ENCODE data around the gene SDHC.
A peak's percentile ranks its signal among the peaks of the same experiment; 100 is the strongest.
"Not testable (repeated sequence)": the region's sequence is repeated elsewhere in the genome, so short reads cannot be mapped to it uniquely, and the experiment has no call there.

SDHC gene

GRCh38 chr1:161311595-161312181 lies 2.5 kb upstream of the SDHC start:
- DNase-seq, result no peak

GRCh38 chr1:161313554-161314200 lies 504 bp upstream of the SDHC start:
- no peak for DNase-seq

- not testable (repeated sequence) for DNase-seq
Observed at GRCh38 chr1:161315841-161316674, 1.9 kb downstream of the SDHC start.

DNA sequence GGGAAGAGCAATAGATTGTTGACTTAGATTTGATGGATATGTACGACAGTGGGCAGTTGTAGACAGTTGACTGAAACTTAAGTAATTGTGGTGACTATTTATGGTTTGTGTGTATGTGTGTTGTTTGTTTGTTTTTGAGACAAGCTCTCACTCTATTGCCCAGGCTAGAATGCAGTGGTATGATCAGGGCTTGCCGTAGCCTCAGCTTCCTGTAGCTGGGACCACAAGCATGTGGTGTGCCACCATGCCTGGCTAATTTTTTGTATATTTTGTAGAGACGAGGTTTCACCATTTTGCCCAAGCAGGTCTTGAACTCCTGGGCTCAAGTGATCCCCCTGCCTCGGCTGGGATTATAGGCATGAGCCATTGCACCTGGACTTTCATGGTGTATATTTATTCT lies 9.8 kb downstream of the SDHC start:
- no peak for DNase-seq

- no peak for DNase-seq
Observed at GRCh38 chr1:161330346-161330745, 16.2 kb downstream of the SDHC start.

DNA sequence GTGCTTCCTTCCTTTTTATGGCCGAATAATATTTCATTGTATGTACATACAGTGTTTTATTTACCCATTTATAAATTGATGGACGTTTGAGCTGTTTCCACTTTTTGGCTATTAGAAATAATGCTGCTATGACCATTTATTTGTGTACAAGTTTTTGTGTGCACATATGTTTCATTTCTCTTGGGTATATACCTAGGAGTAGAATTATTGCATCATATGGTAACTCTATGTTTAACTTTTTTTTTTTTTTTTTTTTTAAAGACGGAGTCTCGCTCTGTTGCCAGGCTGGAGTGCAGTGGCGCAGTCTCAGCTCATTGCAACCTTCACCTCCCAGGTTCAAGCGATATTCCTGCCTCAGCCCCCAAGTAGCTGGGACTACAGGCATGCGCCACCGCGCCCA lies 19.0 kb downstream of the SDHC start:
- no peak for DNase-seq

DNA sequence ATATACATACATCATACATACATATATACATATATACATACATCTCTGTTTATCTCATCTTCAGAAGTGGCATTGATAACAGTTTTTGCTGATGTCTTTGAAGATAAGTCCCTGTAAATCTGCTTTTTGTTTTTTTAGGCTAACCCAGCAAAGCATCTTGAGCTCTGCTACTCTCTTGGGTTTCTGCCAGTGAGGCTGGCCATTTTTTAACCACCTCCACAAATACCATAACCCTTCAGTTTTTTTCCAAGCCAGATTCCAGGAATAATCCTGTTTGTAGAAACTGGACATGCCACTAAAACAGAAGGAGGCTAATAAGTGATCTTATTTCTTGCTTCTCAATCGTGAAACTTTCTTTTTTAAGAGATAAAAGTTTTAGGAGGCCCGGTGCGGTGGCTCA lies 21.6 kb downstream of the SDHC start:
- DNase-seq, result no peak

GRCh38 chr1:161342177-161342576 lies 28.0 kb downstream of the SDHC start:
- no peak for DNase-seq

GRCh38 chr1:161342821-161343220 lies 28.6 kb downstream of the SDHC start:
- DNase-seq, result no peak

DNA sequence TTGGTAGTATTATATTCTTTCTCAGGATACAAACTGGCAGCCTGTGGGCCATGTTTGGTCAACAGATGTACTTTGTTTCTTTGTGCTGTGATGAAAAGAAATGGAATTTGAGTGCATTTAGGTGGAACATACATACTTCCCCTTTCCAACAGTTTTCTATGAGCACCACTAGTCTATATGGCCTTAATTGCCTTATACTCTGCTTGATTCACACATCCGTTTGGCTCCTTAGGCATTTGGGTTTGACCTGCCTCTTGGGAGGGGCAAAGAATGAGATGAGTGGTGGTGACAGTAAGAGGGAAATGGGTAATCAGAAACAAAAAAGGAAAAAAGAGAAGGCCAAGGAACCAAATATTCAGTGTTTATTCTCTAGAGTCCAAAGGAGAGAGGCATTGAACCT lies 36.5 kb downstream of the SDHC start:
- DNase-seq, result no peak

- DNase-seq, result no peak
Observed at GRCh38 chr1:161351482-161351881, 37.3 kb downstream of the SDHC start.

DNA sequence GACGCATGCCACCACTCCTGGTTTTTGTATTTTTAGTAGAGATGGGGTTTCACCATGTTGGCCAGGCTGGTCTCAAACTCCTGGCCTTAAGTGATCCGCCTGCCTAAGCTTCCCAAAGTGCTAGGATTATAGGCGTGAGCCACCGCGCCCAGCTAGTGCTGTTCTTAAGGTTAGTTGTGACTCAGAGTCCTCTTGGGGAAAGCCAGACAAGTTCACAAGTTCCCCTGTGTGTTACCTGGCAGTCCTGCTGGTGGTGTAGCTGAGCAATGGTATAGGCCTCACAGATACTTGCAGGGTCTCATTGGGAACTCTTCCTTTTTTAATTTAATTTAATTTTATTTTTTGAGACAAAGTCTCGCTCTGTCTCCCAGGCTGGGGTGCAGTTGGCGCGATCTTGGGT lies 42.9 kb downstream of the SDHC start:
- DNase-seq, result no peak

DNA sequence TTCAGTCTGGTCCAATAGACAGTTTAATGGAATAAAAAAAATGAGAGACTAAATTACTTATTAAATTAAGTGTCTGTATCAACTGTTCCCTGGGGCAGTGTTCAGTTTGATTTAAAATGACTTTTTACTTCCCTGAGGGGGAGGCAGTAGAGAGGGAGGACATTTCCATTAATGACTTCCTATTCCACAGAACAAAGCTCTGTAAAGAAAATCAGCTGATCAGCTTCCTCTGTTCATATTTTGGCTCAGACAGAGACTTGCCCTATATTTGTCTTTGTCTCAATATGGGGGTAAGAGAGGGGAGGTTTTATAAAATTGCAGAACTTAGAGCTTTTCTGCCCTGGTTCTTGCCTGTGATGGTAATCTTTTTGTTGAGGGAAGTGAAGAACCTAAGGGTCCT lies 45.1 kb downstream of the SDHC start:
- DNase-seq, result no peak

DNA sequence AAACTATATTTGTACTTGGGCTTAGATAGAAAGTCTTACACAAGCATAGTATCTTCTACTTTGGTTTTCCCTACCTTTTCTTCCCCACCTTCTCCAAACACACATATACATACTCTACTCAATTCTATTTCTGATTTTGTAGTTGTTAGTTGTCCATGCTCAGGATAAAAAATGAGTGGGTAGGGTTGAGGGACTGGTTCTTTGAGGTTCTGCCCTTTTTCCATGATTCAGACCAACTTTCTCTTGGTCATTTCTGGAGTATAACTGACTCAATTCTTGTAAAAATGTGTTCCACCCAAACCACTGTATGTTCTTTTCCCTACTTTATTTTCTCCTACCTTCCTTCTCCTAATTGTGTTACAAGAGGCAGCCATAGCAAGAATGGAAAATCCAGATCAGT lies 50.2 kb downstream of the SDHC start:
- no peak for DNase-seq

DNA sequence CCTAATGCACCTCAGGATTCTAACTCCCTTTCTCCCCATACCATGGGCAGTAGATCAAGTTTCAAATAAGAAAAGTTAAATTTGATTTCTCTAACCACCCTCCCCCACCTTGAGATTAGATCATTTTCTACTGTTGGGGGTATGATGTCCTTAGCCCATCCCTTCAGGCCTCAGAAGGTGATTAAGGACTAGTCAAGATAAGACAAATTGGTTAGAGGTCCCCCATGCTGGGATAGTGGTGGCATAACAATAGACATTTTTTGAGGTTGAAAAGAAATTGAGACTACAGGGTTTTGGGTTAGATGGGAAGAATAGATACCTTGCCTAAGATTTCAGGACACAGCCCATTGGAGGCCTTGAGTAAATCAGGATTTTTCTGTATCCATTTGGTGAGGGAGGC lies 51.0 kb downstream of the SDHC start:
- DNase-seq, result no peak

- no peak for DNase-seq
Observed at GRCh38 chr1:161367684-161368400, 53.7 kb downstream of the SDHC start, which contains the start of gene CFAP126. CFAP126 (minus strand) TSS chr1:161367876; CDS start chr1:161367868, 8 bp downstream.

- no peak for DNase-seq
Observed at GRCh38 chr1:161373442-161373841, 59.3 kb downstream of the SDHC start.

GRCh38 chr1:161374373-161374772 lies 60.2 kb downstream of the SDHC start:
- DNase-seq, result no peak

- DNase-seq, result no peak
Observed at GRCh38 chr1:161378014-161378413, 63.8 kb downstream of the SDHC start.

GRCh38 chr1:161379071-161379470 lies 64.9 kb downstream of the SDHC start:
- peak in 1 of 2 donors; percentile 18 for DNase-seq

GRCh38 chr1:161381707-161382106 lies 67.5 kb downstream of the SDHC start:
- DNase-seq, result no peak

DNA sequence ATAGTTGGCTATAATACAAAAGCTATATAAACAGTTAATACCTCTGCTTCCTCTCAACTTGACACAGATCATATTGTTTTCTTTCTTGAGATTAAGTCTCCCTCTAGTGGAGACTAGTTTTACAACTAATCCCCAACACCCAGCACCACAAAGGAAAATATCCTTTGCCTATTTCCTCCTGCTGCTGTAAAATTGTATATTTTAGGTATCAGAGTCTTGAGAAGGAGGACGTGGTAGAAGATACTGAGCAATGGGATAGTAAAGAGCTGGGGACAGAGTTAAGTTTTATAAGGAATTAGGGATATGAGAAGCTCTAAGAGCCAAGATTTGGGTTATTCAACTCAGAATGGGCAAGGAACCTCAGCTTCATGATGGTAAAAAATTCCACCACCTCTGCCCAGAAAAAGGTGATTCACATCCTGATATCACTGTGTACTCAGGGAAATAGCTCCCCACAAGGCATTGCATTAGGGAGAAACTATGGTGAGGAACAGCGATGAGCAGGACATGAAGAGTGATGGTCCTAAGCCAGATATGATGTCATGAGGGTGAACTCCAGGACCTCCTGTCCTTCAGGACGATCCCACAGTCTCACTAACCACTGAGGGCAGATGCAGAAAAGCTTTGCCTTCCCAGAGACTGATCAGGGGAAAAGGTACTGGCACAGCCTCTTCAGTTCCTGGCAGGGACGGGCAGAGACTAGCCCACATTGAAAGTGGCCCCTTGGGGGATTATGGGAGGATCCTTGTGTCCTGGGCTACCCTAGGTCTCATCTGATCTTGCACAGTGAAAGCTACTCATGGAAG lies 68.2 kb downstream of the SDHC start:
- no peak for DNase-seq

GRCh38 chr1:161388639-161389038 lies 74.5 kb downstream of the SDHC start:
- DNase-seq, result no peak
